H1 (cell line): ENCODE results near the gene TMEM131L. TPM values are rescaled to one million over a fixed set of nuclear protein-coding genes. Genes with fewer than 3 reads are reported as not detected.

ENCODE experiments used
- CHD1 ChIP-seq: IDR thresholded peaks from 2 replicates; pipeline ENCODE4 v1.6.1; 2012; ENCODE audit warnings: low read depth, low read length, improper control_type of control experiment
- CREB1 ChIP-seq: IDR thresholded peaks from 2 replicates; pipeline ENCODE4 v1.6.1; 2012; ENCODE audit warnings: inconsistent platforms
- HDAC6 ChIP-seq: IDR thresholded peaks from one replicate; pipeline ENCODE4 v1.7.1; 2012; ENCODE audit warnings: low read depth, mild to moderate bottlenecking, inconsistent platforms, low read length, moderate library complexity
- RXRA ChIP-seq: IDR thresholded peaks from 2 replicates; pipeline ENCODE4 v1.6.1; 2011; ENCODE audit warnings: low read depth, mild to moderate bottlenecking, low read length, moderate library complexity; ENCODE audit not compliant: insufficient read depth
- TAF1 ChIP-seq: IDR thresholded peaks from 2 replicates; pipeline ENCODE4 v1.6.1; 2011; ENCODE audit warnings: mild to moderate bottlenecking, low read depth, low read length
- TBP ChIP-seq: IDR thresholded peaks from 2 replicates; pipeline ENCODE4 v1.6.1; 2011; ENCODE audit warnings: low read depth, low read length, improper control_type of control experiment
- USF2 ChIP-seq: IDR thresholded peaks from 2 replicates; pipeline ENCODE4 v1.6.1; 2011; ENCODE audit warnings: low read length, improper control_type of control experiment
- YY1 ChIP-seq: IDR thresholded peaks from 2 replicates; pipeline ENCODE4 v1.6.1; 2011; ENCODE audit warnings: low read depth, mild to moderate bottlenecking, low read length
- polyA plus RNA-seq, 7 experiments: library from polyadenylated mRNA; depleted of rRNA in 3 of 7; stranded (reverse) in 5 of 7; unstranded in 2 of 7; fragments of >200 nt in 5 of 7; fragments of 200-250 nt in 2 of 7; gene quantifications; 1 replicate in 5 of 7; 2 replicates in 1 of 7; 4 replicates in 1 of 7; pipeline versions ENCODE4 v1.2.1 to v1.2.3, GENCODE V29; 2011 to 2013; ENCODE audit warnings: missing spikeins in 2 of 7, mixed read lengths in 2 of 7
- total RNA-seq: library from RNA; stranded (reverse); fragmentation: NEBNext Ultra II Directional; extraction: Animal tissue kit (Norgen Biotek cat#: 25700); gene quantifications from 2 replicates; pipeline ENCODE4 v1.2.1, GENCODE V29; 2021

TMEM131L gene
- total and polyA plus RNA-seq, 2 of the 8 experiments (the other 6 are each of a cell fraction or from before 2014, with no cell fraction given), result 14.3 to 26.1 TPM

- no peak for TF ChIP-seq TAF1
- no peak for TF ChIP-seq CREB1
- TF ChIP-seq CHD1, result no peak
- TF ChIP-seq HDAC6, result no peak
- no peak for TF ChIP-seq TBP
- no peak for TF ChIP-seq RXRA
- no peak for TF ChIP-seq YY1
- TF ChIP-seq USF2, result no peak
- TF ChIP-seq, all 59 proteins: peak for 0
Measured at GRCh38 chr4:153421941-153422340, 44.2 kb upstream of the TMEM131L start (continued).
